ENCODE measurements around the gene PCGF1.

Gene PCGF1

DNA sequence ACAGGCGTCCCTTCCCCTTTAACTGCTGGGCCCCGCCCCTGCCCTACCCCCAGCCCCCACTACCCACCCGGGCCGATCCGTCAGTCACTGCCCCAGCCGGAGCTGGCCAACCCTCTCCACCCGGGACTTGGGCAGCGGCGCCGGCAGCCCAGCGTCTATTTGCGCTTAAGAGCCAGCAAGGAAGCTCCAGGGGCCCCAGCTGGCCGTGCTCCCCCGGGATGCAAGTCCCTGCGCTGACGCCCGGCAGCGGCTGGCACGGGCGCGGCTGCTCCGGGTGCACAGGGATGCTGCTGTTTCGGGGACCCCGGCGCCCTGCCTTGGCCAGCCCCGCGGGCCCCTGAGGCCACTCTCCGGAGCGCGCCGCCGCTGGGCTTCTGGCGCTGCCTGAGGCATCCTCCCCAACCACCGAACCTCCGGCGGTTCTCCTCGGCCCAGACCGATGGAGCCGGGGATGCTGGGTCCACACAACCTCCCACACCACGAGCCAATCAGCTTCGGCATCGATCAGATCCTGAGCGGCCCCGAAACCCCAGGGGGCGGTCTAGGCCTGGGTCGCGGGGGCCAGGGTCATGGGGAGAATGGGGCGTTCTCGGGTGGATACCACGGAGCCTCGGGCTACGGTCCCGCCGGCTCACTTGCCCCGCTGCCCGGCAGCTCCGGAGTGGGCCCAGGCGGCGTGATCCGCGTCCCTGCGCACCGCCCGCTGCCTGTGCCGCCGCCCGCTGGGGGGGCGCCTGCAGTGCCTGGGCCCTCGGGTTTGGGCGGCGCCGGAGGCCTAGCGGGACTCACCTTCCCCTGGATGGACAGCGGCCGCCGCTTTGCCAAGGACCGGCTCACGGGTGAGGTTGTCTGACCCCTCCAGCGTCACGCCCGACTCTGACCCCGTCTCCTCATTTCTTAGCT, 7.1 kb upstream of the PCGF1 start, which contains the start of gene TLX2:
TLX2 (plus strand) TSS at position 83 of the 903 bp plus-strand sequence; CDS start at position 440, 357 bp downstream.
- no peak for DNase-seq

DNA sequence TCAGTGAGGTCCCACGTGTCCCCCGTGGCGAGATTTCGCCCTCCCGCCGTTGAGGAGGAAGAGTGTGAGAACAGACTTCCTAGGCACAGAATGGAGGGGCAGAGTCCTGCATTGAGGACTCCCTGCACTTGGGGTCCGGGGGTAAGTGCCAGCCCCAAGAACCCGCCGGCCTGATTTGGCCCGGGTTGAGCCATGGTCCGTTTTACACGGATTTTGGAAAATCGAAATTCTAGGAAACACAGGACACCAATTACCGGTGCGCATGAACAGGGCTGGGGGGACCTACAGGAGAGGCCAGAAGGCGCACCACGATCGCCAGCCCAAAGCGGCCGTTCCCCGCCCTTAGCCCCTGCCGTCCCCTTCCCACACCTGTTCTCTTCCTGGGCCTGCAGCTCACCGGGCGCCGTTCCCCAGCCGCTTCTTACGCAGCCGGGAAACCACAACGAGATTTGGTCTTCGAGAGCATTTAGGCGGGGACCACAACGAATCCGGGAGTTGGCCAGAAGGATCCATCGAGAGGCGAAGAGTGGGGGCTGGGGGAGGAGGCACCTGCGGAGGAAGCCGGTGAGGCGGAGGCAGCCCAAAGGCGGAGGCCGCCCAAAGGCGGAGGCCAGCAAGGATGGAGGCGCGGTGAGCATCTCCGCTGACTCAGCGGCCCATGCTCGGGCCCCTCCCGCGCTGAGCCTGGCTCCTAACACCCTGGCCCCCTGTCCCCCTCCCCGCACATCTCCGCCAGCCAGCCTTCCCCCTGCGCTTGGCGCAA, 6.3 kb upstream of the PCGF1 start:
- DNase-seq, result no peak

DNA sequence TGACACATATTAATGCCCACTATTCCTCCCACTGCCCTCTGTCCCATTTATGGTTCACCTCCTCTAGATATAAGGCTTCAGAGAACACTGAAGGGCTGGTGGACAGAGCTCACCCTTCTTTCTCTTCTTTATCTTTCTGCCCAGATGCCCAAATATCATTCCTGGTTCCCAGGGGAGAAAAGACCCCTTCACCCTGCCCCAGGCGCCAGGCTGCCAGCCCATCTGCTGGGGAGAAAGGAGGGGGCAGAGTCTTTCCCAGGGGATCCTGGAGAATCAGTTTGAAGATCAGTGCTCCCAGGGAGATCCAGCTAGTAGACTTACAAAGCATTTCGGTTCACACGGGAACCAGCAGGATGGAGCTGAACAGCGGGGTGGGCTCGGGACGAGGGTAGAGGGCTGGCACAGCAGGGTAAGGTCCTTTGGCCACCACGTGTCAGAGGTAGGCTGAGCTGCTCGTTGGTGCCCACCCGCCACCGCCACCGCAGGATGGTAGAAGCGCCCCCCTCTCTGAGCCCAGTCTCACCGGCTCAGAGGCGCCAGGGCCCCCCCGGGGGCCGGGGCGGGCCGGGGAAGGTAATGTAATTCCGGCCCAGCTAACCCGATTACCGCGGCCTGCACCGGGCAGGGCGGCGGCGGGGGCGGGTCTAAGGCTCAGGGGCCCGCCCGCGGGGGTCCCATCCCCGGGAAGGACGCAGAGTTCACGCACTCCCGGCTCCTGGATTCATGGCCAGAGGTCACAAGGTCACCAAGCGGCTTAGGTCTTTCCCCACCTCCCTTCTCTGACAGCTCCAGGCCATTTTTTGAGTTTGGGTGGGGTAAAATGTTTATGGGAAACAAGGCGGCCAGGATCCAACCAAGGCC, 5.5 kb upstream of the PCGF1 start:
- DNase-seq, result no peak

DNA sequence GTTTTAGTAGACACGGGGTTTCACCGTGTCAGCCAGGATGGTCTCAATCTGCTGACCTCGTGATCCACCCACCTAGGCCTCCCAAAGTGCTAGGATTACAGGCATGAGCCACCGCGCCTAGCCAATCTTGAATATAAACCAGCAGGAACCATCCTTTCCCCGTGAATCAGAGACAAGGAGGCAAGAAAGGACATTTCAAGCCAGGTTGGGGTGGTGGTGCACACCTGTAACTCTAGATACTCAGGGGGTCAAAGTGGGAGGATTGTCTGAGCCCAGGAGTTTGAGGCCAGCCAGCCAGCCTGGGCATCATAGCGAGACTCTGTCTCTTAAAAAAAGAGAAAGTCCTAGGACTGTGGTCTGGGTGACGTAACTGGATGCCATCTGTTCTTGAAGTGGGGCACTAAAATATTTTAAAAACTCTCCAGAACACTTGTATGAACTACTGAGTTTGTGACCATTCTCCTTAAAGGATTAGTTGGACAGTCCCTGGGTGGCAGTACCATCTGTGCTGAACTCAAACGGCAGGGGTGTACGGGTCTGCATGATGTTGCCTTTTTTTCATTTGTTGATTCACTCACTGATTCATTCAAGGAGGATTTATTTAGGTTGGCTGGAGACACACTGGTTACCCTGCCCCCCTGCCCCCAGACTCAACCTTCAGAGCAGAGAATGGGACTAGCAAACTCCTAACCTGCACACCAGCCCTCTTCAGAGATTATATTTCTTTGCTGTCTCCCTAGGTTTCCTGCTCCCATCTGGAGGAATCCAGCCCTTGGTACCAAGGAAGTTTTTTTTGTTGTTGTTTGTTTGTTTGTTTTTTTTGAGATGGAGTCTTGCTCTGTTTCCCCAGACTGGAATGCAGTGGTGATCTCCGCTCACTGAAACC, 3.9 kb upstream of the PCGF1 start:
- DNase-seq, result no peak

DNA sequence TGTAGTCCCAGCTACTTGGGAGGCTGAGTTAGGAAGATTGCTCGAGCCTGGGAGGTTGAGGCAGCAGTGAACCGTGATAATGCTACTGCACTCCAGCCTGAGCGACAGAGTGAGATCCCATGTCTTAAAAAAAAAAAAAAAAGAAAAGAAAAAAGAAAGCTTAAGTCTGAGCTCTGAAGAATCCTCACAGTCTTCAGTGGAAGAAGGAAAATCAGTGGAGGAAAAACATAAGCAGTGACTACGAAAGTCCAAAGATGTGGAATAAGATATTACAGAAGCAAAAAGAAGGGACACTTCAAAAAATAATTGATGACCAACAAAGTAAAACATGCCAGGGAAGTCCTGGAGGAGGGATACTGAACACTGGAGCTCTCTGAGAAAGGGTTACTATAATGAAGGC, 2.8 kb upstream of the PCGF1 start:
- DNase-seq, result no peak

DNA sequence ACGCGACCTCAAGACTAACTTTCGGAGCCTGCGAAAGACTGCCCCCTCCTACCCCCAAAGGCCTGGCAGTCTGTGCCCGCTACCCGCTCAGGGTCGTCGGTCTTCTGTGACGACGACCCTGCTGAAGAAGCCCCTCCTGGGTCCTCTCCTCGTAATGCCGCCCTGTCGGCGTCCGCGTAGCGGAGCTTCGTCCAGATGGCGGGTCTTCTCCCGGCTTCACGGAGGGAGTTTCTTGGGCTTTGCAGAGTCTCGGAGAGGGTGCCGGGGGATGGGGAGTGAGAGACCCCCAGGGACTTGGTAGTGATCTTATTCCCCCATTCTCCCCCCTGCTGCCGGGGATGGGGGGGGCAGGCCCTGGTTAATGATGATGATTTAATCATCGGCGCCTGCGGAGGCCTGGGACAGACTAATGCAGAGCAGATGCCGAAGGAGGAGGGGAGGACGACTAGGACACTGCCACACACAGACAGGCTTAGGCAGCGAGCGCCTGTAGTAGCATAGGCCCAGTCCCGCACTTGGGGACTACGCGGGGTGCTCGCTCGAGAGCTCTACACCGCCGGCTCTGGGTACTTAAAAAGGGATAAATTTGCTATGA, 528 bp upstream of the PCGF1 start:
- no peak for DNase-seq

DNA sequence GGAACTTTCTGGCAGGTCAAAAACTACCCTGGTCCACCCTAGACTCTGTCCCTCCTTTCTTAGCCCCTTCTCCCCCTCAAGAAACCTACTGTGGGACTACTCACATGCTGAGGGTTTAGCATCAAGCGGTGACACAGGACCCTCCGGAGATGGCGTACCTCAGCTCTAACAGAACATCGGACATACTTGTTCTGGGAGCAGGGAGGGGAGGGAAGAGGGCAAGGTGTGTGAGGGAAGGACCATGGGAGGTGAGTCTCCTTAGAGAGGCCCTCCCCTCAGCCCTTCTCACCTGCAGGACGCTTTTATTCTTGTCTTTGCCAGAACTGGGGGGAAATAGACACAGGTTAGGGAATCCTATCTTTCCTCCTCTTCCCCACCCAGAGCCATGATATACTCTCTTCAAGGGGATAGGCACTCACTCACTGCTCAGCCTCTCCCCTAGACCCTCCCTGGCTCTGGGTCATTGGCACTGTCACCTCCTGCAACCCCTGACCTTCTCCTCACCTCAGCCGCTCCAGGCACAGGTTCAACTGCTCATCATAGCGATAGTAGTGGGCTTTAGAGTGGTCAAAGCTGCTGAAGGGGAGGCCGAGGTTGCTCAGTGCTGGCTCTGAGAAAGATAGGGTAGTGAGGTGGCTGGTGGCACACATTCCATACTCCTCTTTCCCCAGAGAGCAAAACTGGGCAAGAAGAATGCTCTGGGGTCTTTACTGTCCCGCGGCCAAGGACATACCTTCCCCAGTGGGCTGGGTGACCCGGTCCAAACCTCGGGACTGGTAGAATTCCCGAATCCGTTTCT, 1.8 kb downstream of the PCGF1 start:
- no peak for DNase-seq

DNA sequence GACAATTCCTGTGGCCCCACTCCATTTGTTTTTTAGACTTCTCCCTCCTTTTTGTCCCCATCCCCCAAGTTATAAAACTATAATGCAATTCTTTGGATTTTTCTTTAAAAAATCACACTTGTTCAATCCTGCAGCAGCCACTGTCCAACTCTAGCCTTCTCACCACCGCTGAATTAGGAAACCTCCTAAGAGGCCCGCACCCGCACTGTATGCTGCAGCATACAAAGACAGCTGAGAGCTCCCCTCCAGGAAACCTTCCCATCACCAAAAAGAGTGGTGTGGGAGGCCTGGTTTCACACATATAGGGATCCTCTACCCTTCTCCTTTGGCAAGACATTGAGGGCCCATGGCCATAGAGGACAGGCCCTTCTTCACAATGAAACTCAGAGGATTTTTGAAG, 2.9 kb downstream of the PCGF1 start:
- DNase-seq, result no peak

DNA sequence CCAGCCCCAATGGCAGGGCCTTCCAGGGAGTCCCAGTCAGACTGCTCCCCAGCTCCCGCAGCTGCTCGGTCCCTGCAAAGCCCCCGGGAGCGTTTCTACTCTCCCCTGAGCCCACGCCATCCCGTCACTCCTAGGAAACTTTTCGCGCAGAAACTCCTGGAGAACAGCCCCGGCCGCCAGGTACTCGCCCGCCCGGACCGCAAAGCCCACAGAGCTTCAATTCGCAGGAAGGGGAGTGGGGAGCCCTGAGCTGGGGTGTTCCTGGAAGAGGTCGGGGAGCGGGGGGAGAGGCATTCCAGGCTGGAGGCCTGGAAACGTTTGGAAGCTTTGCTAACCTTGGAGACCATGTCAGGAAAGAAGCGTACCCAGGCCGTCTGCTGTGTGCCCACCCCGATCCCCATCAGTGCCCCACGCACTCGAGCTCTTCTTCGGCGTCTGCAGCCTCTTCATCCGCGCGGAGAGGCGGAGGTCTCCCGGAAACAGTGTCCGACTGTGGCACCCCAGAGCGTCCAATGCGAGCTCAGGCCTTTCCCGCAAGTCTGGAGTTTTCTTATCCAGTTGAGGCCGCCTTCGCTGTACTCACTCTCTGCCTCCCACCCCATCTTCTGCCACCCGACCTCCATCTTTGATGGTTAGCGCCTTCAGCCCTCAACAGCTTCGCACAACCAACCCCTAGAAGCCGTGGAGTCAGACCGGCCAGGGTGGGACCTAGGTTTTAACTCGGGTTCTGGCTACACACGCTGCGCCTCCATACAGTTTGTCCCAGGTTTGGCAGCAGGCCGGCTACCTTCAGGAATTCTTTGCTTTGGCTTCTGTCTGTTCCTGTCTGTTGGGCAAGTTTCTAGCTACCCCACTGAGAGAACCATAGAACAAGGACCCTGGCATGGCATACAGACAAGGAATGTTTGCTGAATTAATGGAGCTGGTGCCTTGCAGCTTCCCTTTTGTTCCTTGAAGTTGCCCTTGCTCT, 3.7 kb downstream of the PCGF1 start:
- DNase-seq, result no peak

DNA sequence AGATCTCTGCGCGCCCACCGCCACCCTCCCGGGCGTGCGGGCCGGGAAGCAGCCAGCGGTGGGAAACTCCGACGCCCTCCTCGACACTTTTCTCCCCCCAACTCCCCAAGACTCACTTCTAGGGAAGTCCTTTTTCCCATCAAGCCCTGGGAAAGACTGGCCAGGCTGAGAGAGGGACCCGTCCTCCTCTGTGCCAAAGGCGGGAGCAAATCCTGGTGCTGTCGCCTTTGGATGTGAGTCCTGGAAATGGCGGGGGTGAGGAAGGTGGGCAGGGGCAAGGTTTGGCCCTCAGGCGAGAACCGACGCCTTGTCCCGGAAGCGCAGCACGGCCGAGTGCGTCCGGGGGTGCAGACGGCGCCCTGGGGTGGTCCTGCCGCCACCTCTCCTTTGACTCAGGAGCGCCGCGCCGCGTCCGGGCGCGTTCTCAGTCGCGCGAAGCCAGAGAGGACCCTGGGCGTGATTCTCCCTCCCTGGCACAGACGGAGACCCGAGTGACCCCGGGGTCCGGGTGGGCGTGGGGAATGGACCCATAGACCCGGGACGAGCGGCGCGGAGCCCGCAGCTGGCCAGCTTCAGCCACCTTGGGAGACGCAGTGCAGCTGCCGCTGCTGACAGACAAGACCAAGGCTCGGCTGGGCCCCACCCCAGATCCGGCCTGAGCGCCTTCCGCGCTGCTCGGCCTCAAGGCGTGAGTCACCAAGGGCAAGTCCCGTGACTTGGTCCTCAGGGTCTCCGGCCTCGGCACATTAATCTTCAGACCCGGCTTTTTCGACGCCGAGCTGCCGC, 4.6 kb downstream of the PCGF1 start:
- DNase-seq, result peak; percentile 18

DNA sequence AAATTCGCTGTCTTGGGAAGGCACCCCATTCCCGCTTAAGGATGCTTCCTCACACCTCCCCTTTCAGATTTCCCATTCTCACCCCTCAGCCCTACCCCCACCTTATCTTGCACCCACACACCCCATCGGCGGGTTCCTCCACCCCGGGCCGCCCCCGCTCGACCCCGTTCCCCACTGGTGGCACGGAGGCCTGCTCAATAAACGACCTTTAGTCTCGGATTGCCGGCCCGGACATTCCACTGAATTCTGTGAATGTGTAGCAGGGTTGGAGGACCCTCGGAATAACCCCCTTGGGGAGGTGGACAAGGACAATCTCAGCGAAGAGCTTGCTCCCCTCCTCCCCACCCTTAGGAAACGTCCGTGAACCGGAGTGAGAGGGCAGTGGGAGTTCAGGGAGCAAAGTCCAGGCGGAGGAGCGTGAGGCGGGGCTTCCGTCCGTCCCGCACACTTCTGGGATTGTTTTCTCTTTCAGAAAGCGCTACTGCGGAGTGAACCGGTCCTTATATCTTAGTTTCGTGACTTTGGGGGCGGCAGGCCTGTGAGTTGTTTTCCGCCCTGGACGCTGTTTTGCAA, 5.3 kb downstream of the PCGF1 start:
- no peak for DNase-seq

DNA sequence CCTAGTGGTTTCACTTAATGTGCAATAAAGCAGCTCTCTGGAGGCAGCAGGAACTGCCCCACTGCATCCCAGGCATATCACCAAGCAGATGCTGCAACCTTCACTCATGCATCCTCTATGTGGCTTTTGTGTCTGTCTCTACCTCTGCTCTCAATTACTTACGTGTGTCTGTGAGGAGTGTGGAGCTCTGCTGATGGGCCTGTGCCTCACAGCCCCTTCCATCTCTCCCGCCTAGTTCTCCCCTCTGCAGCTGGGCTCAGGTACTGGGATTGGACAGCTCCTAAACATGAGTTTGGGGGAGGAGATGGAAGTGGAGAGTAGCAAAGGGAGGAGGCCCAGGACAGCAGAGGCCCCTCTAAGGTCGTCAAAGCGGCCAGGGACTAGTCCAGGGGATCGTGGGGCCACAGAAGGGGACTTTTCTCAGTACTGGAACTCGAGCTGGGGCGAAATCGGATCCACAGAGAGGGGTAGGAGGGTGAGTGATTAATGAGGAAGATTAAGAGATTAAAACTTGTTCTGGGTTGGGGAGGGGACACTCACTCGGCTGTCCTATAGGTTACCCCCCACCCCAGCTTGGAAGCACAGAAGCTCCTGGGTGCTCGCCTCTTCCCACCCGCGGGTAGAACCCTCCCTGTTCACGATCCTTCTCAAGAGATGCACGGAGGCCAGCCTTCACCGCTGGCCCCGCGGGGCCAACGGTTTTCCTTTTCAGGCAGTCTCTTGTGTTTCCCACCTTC, 6.0 kb downstream of the PCGF1 start:
- DNase-seq, result no peak

DNA sequence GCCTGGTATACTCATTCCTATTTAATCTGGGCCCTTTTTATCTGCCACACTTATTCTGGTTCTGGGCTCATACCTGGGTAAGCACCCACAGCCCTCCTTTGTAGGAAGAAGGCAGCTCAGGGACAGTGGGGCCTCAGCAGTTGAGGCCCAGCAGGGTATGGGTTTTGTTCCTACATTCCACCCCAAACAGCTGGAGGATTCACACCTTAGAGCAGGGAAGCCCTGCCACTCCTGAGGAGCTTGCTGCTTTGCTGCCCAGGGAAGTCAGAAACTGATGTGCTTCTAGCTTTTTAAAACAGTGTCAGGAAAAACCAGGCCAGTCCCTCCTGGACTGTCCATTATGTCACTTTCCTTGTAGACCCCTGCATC, 6.9 kb downstream of the PCGF1 start:
- no peak for DNase-seq

DNA sequence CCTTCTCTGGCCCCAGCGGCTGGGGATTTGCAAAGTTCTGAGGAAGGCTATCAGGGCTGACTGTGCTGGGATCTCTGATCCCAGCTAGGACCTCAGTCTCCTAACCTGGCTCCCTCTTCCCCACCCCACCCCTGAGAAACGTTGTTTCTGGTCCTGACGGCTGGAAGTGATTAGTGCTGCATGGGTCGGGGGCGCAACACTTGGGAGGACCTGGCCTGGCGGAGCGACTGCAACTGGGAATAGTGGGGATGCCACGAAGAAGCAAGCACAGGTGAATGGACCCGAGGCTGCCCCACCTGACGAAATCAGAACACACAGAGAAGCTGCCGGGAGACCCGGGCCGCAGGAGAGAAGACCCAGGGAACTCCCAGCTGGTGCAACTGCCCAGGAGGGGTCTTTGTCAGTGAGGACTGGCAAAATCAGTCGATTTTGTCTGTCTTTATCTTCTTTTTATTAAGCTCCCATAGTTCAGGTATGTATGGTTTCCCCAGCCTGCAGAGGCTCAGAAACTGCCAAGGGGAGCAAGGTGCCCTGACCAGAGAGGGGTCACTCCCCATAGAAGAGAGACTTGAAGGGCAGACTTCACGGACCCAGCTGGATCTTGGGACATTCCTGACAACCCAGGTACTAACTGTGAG, 7.4 kb downstream of the PCGF1 start:
- DNase-seq, result no peak

DNA sequence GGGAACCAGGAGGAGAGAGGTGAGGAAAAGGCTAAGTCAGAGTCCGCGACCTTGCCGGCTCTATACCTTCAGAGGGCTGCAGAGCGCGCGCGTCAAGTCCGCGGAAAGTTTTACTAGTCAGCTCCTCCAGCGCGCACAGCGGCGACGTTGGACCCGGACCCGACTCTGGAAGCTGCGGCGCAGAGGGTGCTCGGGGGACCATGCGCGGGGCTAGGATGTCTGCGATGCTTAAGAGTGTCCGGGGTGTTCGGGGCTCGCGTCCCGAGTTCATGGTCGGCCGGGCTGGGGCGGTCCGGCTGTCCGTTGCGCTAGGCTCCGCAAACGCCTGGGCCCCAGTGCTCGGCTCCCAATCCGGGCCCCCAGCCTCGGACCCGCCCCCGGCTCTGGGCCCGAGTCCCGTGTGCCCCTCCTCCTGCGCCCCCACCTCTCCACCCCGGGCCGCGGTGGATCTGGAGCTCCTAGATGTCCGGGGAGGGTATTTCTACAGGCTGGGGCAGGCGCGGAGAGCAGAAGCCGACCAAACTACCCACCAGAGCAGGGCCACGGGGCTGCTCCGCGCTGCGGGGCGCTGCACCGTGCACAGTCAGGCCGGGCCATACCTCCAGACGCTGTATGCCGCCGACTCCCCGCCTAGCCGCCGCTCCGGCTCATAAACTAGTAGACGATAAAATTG, 8.1 kb downstream of the PCGF1 start, which contains the start of gene LBX2:
LBX2 (minus strand) TSS at position 337 of the 673 bp plus-strand sequence; CDS start at position 271, 66 bp downstream.
- no peak for DNase-seq

Data from activated gamma-delta T cell (primary cell).